HG03575 (cell line): ENCODE results near the gene TLK1.
"Not testable (repeated sequence)": the region's sequence is repeated elsewhere in the genome, so short reads cannot be mapped to it uniquely, and the experiment has no call there.

ENCODE experiments used
- ATAC-seq: cut with Tn5 transposase; IDR thresholded peaks from one replicate; pipeline ENCODE4 v1.9.1; 2021; ENCODE audit not compliant: unreplicated experiment, insufficient number of reproducible peaks, low FRiP score; ENCODE audit errors: extremely low read depth

Gene TLK1

DNA sequence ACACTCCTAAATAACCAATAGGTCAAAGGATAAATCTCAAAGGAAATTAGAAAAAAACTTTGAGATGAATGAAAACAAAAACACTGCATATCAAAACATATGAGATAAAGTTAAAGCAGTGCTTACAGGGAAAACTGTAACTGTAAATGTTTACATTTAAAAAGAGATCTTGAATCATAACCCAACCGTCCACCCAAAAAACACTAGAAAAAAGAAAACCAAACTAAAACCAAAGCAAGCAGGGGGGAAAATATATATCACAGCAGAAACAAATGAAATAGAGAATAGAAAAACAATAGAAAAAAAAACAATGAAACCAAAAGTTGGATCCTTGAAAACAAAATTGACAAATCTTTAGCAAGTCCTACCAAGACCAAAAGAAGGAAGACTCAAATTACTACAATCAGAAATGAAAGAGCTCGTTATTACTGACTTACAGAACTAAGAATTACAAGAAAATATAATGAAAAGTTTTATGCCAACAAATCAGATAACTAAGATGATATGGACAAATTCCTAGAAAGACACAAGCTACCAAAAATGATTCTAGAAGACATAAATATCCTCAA is 65.6 kb downstream of the TLK1 start:
- no peak for ATAC-seq

GRCh38 chr2:171091517-171091916 is 69.2 kb downstream of the TLK1 start:
- ATAC-seq: not testable (repeated sequence)

GRCh38 chr2:171089489-171089888 is 71.2 kb downstream of the TLK1 start:
- no peak for ATAC-seq

GRCh38 chr2:171088057-171088834 is 72.4 kb downstream of the TLK1 start:
- no peak for ATAC-seq

DNA sequence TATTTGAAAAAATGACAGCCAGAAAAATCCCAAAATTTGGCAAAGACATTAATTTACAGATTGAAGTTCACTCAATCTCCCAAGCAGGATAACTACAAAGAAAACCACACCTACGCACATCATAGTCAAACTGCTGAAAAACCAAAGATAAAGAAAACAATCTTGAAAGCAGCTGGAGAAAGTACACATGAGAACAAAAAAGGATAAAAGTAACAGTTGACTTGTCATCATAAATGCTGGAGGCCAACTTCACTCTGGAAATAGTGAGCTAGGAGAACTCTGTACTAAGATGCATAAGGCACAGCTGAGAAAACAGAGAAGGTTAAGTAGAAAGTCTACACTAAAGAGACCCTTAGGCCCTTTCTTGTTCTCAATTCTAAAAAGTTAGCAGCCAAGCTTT is 73.1 kb downstream of the TLK1 start:
- ATAC-seq: no peak

DNA sequence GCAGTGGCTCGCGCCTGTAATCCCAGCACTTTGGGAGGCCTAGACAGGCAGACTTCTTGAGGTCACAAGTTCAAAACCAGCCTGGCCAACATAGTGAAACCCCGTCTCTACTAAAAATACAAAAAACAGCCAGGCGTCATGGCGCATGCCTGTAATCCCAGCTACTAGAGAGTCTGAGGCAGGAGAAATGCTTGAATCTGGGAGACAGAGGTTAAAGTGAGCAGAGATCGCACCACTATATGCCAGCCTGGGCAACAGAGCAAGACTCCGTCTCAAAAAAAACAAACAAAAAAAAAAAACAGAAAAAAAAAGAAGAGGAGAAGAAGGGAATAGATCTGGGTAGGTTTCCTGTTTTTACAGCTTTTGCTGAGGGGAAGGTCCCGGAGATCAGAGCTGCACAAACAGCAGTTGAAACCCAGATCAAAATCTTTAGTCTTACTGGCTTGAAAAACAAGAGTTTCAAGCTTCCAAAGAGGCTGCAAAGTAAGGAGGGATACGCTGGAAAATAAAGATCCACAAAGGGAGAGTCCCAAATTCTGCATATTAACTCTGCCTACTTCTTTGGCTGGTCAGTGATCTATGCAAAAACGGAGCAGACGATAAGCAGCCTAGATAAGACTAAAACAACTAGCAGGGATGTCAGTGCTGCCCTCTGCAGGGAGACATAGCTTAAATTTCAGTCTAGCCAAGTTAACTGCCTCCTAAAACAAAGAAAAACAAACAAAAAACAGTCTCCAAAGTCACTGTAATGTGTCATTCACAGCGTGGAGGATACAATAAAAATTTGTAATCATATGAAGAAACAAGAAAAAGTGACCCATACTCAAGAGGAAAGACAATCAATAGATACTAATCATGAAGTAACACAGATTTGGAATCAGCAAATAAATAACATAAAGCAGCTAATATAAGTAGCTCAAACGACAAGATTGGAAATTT is 74.1 kb downstream of the TLK1 start:
- no peak for ATAC-seq

DNA sequence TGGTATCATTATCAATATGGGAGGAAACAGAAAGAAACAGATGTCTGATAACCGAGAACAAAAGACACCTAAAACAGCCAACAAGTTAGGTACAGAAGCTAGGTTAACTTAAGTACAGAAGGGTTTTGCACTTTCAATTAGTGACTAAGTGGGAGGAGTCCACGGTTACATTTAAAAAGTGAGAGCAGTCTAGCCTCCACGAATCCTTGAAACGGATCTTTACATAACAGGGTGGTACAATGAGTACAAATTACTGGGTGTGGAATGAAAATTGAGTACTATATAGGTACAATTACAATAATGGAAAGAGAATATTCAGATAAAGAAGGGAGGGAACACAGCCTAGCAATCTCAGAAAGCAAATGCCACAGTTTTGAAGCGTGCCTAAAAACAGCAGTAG is 76.6 kb downstream of the TLK1 start:
- no peak for ATAC-seq

- ATAC-seq: no peak
Measured at GRCh38 chr2:171083451-171083850, 77.2 kb downstream of the TLK1 start.

DNA sequence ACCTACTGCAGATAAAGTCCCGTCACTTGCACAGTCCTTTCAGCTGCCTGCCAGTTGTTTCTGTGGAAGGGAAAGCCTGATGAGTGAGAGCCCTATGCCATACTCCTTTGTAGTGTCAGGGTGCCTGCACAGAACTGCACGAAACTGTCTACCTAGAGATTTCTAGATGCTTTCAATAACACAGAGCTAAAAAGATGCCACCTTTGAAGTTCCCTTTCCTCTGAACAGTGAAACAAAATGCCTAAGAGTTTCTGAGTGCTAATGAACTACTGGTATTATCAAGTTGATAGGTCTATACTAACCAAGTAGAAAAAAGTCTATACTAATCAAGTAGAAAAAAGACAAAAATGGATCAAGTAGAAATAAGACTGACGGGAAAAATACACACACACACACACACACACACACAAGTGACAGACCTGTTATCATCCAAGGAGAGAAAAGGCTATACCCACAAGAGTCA is 79.0 kb downstream of the TLK1 start:
- ATAC-seq: no peak

GRCh38 chr2:171080607-171081006 is 80.1 kb downstream of the TLK1 start:
- ATAC-seq: no peak

- ATAC-seq: not testable (repeated sequence)
Measured at GRCh38 chr2:171076422-171076821, 84.3 kb downstream of the TLK1 start.

- no peak for ATAC-seq
Measured at GRCh38 chr2:171072164-171072563, 88.5 kb downstream of the TLK1 start.

GRCh38 chr2:171069286-171069956 is 91.3 kb downstream of the TLK1 start:
- no peak for ATAC-seq

- no peak for ATAC-seq
Measured at GRCh38 chr2:171066110-171066509, 94.6 kb downstream of the TLK1 start.

DNA sequence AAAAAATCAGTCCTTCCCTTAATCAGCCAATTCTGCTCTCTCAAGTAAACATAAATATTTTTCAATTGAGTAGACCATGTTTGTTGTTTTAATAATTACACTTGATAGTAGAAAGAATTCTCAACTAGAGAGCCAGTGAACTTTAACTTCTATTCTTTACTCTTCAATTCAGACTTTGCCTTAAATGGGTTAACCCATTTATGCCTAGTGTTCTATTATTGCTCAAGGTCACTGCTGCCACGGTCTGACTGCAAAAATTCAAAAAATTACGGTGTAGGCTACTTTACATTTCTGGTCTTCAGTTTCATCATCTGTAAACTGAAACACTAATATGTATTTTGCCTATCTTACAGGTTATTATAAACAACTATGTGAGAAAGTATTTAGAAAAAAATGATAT is 103.1 kb downstream of the TLK1 start:
- ATAC-seq: no peak

- ATAC-seq: no peak
Measured at GRCh38 chr2:171056307-171056706, 104.4 kb downstream of the TLK1 start.

GRCh38 chr2:171049691-171050090 is 111.0 kb downstream of the TLK1 start:
- ATAC-seq: no peak

DNA sequence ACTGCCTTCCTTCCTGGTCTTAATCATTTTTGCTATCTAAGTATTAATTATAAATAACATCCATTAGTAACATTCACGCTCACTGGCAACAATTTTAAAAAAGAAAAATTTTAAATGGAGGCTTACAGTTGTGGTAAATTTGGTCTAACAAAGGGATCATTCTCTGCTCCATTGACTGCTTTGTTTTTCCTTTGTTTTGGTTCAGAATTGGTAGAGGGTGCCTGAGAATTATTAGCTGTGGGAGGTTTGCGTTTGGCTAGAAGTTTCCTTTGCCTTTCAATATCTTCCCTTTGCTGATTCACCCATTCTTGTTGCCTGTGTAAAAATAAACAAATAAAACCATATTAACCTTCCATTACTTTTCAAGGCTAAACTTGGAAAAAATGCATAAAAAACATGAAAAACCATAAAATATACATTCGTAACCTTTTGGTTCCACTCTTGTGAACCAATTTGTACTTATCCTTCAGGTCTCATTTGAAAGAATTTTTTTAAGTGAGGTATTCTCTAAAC is 114.6 kb downstream of the TLK1 start:
- no peak for ATAC-seq

DNA sequence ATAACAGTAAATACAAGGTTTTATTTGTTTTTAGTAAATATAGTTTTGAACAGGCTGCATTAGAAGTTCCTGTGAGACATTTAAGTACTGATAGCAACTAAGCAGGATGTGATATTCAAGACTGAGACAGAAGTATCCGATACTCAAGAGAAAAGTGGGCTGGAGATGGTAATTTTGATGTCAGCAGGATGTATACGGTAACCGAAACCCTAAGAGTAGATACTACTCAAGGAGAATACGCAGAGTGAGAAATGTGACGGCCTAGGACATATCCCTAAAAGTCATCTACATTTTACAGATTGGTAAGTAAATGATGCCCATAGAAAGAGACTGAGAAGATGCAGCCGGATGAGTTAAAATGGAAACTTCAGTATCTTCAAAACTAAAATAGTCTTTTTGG is 116.3 kb downstream of the TLK1 start:
- no peak for ATAC-seq
